Measurements from ENCODE around the gene MZT1.

- TF ChIP-seq, protein P1, sequence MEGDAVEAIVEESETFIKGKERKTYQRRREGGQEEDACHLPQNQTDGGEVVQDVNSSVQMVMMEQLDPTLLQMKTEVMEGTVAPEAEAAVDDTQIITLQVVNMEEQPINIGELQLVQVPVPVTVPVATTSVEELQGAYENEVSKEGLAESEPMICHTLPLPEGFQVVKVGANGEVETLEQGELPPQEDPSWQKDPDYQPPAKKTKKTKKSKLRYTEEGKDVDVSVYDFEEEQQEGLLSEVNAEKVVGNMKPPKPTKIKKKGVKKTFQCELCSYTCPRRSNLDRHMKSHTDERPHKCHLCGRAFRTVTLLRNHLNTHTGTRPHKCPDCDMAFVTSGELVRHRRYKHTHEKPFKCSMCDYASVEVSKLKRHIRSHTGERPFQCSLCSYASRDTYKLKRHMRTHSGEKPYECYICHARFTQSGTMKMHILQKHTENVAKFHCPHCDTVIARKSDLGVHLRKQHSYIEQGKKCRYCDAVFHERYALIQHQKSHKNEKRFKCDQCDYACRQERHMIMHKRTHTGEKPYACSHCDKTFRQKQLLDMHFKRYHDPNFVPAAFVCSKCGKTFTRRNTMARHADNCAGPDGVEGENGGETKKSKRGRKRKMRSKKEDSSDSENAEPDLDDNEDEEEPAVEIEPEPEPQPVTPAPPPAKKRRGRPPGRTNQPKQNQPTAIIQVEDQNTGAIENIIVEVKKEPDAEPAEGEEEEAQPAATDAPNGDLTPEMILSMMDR (IDR thresholded peaks at IDR 0.05): no peak
- no peak for TF ChIP-seq POLR2A (IDR thresholded peaks at IDR 0.05)
These were observed 23.8 kb upstream of the MZT1 start for GRCh38 chr13:72751220-72751619.

Measured in upper lobe of left lung (tissue), 4 donors.